ENCODE results near the gene AFAP1L2. TPM values are rescaled to one million over a fixed set of nuclear protein-coding genes. Genes with fewer than 3 reads are reported as not detected.

The AFAP1L2 gene
- total RNA-seq, 2 donors from 2014 or later: 5.8 to 6.3 TPM

- H3K4me1 ChIP-seq: peaks cover 0 to 13% of the 10 kb centered on the region in 2 donors
- H3K27me3 ChIP-seq: no peaks in the 10 kb centered on the region
- TF ChIP-seq CTCF (IDR thresholded peaks at IDR 0.05): no peak
- no peaks in the 10 kb centered on the region for H3K9me3 ChIP-seq
- no peak overlapping the region for H3K4me3 ChIP-seq
- DNase-seq (ENCODE audit: low spot score): no peak
- no peak overlapping the region for H3K27ac ChIP-seq
- H3K36me3 ChIP-seq: no peaks in the 10 kb centered on the region
Measured at GRCh38 chr10:114385557-114385956, 18.7 kb downstream of the AFAP1L2 start.

GRCh38 chr10:114384601-114385000, 19.7 kb downstream of the AFAP1L2 start:
- no peak for TF ChIP-seq CTCF (IDR thresholded peaks at IDR 0.05)
- no peaks in the 10 kb centered on the region for H3K27me3 ChIP-seq

GRCh38 chr10:114384181-114384580, 20.1 kb downstream of the AFAP1L2 start:
- TF ChIP-seq CTCF (IDR thresholded peaks at IDR 0.05): no peak
- H3K36me3 ChIP-seq: no peaks in the 10 kb centered on the region

More at GRCh38 chr10:114384601-114385000, 19.7 kb downstream of the AFAP1L2 start:
- Histone ChIP-seq H3K9me3 (no peaks in the 10 kb centered on the region), H3K4me1 (peaks cover 0 to 10% of the 10 kb centered on the region in 2 donors), H3K36me3 (no peaks in the 10 kb centered on the region), H3K27ac (no peak overlapping the region), H3K4me3 (no peak overlapping the region)
- no peak for DNase-seq (ENCODE audit: low spot score)

GRCh38 chr10:114380797-114381196, 23.5 kb downstream of the AFAP1L2 start:
- Histone ChIP-seq H3K27ac (no peak overlapping the region), H3K9me3 (no peaks in the 10 kb centered on the region), H3K4me1 (no peaks in the 10 kb centered on the region), H3K27me3 (no peaks in the 10 kb centered on the region), H3K36me3 (no peaks in the 10 kb centered on the region), H3K4me3 (no peak overlapping the region)
- no peak for DNase-seq (ENCODE audit: low spot score)
- TF ChIP-seq CTCF (IDR thresholded peaks at IDR 0.05): no peak

More at GRCh38 chr10:114384181-114384580, 20.1 kb downstream of the AFAP1L2 start:
- peaks cover 0 to 8% of the 10 kb centered on the region in 2 donors for H3K4me1 ChIP-seq
- H3K9me3 ChIP-seq: no peaks in the 10 kb centered on the region
- no peak overlapping the region for H3K27ac ChIP-seq
- H3K4me3 ChIP-seq: no peak overlapping the region
- DNase-seq (ENCODE audit: low spot score): no peak
- H3K27me3 ChIP-seq: no peaks in the 10 kb centered on the region

- no peak for TF ChIP-seq CTCF (IDR thresholded peaks at IDR 0.05)
- Histone ChIP-seq H3K27ac (no peak overlapping the region), H3K36me3 (no peaks in the 10 kb centered on the region), H3K4me3 (no peak overlapping the region), H3K9me3 (no peaks in the 10 kb centered on the region), H3K4me1 (no peaks in the 10 kb centered on the region), H3K27me3 (no peaks in the 10 kb centered on the region)
- DNase-seq (ENCODE audit: low spot score): no peak
Measured at GRCh38 chr10:114380060-114380459, 24.2 kb downstream of the AFAP1L2 start.

GRCh38 chr10:114379631-114380041, 24.7 kb downstream of the AFAP1L2 start:
- Histone ChIP-seq H3K36me3 (no peaks in the 10 kb centered on the region), H3K4me1 (no peaks in the 10 kb centered on the region), H3K4me3 (no peak overlapping the region), H3K9me3 (no peaks in the 10 kb centered on the region), H3K27ac (no peak overlapping the region), H3K27me3 (no peaks in the 10 kb centered on the region)
- DNase-seq (ENCODE audit: low spot score): no peak
- no peak for TF ChIP-seq CTCF (IDR thresholded peaks at IDR 0.05)

All from right atrium auricular region (tissue), 2 donors.